ENCODE results near the gene CNTNAP2. TPM values are rescaled to one million over a fixed set of nuclear protein-coding genes. Genes with fewer than 3 reads are reported as not detected.

Gene CNTNAP2
- total and polyA plus RNA-seq, 2 of the 4 experiments (the other 2 are of a cell fraction): not detected

- H3K4me2 ChIP-seq (ENCODE audit: low read depth, low read length): no peak overlapping the region
- H4K20me1 ChIP-seq (ENCODE audit: insufficient read depth, low read length): no peaks in the 10 kb centered on the region
- DNase-seq (no peak), ATAC-seq (ENCODE audit: low read depth) (no peak)
- no peak overlapping the region for H2AK5ac ChIP-seq (ENCODE audit: low read depth, low read length)
- no peak overlapping the region for H3K23ac ChIP-seq (ENCODE audit: low read depth, low read length)
- no peak overlapping the region for H3K18ac ChIP-seq (ENCODE audit: low read depth, low read length)
- intact Hi-C loops (cut with micrococcal nuclease) (no loop called here), in situ Hi-C loops (cut with MboI; ENCODE audit: low sequenced_read_pairs) (loop anchor here (25.0 kb wide), 2 partner anchors 706 to 819 kb away; no protein-coding TSS in a partner anchor), dilution Hi-C loops (cut with HindIII; ENCODE audit: low sequenced_read_pairs, unreplicated experiment) (no loop called here)
- no peaks in the 10 kb centered on the region for H3K79me1 ChIP-seq (ENCODE audit: low read depth in 1 of 2, low read length in 2 of 2)
- no peak overlapping the region for H2BK120ac ChIP-seq (ENCODE audit: low read depth, low read length)
- H2AK9ac ChIP-seq (replicated peaks; ENCODE audit: low read depth, low read length, poor library complexity): no peak overlapping the region
- no peak overlapping the region for H2BK5ac ChIP-seq (ENCODE audit: low read depth, low read length, poor library complexity, severe bottlenecking)
- H3K9me1 ChIP-seq (ENCODE audit: insufficient read depth, low read length): no peaks in the 10 kb centered on the region
- BruUV-seq (replicated peaks): no TSS peak
- no peak overlapping the region for H2BK20ac ChIP-seq (ENCODE audit: low read depth, low read length)
- ChIA-PET CTCF (no interaction called here), POLR2A (ENCODE audit: unreplicated experiment) (no interaction called here)
- H4K8ac ChIP-seq (ENCODE audit: low read depth in 2 of 2, low read length in 2 of 2): no peak overlapping the region
- no peak overlapping the region for H3K14ac ChIP-seq (replicated peaks; ENCODE audit: low read depth, low read length)
- H3K9me3 ChIP-seq (ENCODE audit: control insufficient read depth, insufficient read depth, low read length): peaks cover 28% of the 10 kb centered on the region
- H3K27ac ChIP-seq (ENCODE audit: insufficient read depth, low read length): no peak overlapping the region
- H4K91ac ChIP-seq (ENCODE audit: insufficient read depth, low read depth, low read length): no peak overlapping the region
- no peak overlapping the region for H3K9ac ChIP-seq (ENCODE audit: low read depth, low read length)
- no peaks in the 10 kb centered on the region for H3K36me3 ChIP-seq (ENCODE audit: control insufficient read depth, insufficient read depth, low read length)
- TF ChIP-seq BHLHE40 (IDR thresholded peaks at IDR 0.05; ENCODE audit: low read depth, low read length) (no peak), POLR2A (IDR thresholded peaks at IDR 0.05; ENCODE audit: low read depth, low read length) (no peak), RFX5 (IDR thresholded peaks at IDR 0.05; ENCODE audit: low read depth, low read length) (no peak), MAFK (IDR thresholded peaks at IDR 0.05; ENCODE audit: low read depth, low read length) (no peak), CTCF (conservative IDR thresholded peaks at IDR 0.05; ENCODE audit: low read depth, low read length) (no peak)
- no peak overlapping the region for H3K4ac ChIP-seq (ENCODE audit: low read depth, low read length)
- H3K56ac ChIP-seq (ENCODE audit: extremely low read depth, insufficient read depth, low read length): no peak overlapping the region
- no peaks in the 10 kb centered on the region for H3K4me1 ChIP-seq (ENCODE audit: control insufficient read depth, insufficient read depth, low read length)
- WGBS, 2 experiments (ENCODE audit: extremely low coverage in 2 of 2, insufficient read length in 1 of 2): 60% methylated on average over 1 of the region's 6 CpGs; no CpG with 5 or more reads in 1 of the 2 experiments
- H3K4me3 ChIP-seq (ENCODE audit: insufficient read depth, low read depth, low read length): no peak overlapping the region
- H3K27me3 ChIP-seq (ENCODE audit: control insufficient read depth, insufficient read depth, low read length): no peaks in the 10 kb centered on the region
- H4K5ac ChIP-seq (ENCODE audit: low read depth, low read length): no peak overlapping the region
- no peak overlapping the region for H2BK15ac ChIP-seq (ENCODE audit: low read depth, low read length)
- no peak overlapping the region for H2AFZ ChIP-seq (replicated peaks; ENCODE audit: low read length, poor library complexity)
Measured at GRCh38 chr7:148256433-148256832, 2139.8 kb downstream of the CNTNAP2 start.
